Thymus (tissue), 11 donors: ENCODE results near the gene WDR33. TPM values are rescaled to one million over a fixed set of nuclear protein-coding genes. Genes with fewer than 3 reads are reported as not detected.

Experiments
- DNase-seq, 9 donors: peaks; one replicate each; pipeline ENCODE4 v3.0.0-alpha.2; 2013; ENCODE audit warnings: low spot score in 9 of 9, low read depth in 6 of 9, missing footprints in 1 of 9
- H3K27ac ChIP-seq, 2 donors: one replicate each; pipeline ENCODE4 v1.5.1; 2013; ENCODE audit warnings: control low read depth in 1 of 2, low read depth in 1 of 2, low read length in 1 of 2, mild to moderate bottlenecking in 1 of 2, moderate library complexity in 1 of 2
- H3K27me3 ChIP-seq, 2 donors: one replicate each; pipeline ENCODE4 v1.5.1; 2013; ENCODE audit warnings: low read length in 1 of 2; ENCODE audit not compliant: control insufficient read depth in 2 of 2, insufficient read depth in 1 of 2
- H3K36me3 ChIP-seq, 2 donors: one replicate each; pipeline ENCODE4 v1.5.1; 2013; ENCODE audit warnings: low read length in 1 of 2, mild to moderate bottlenecking in 1 of 2, moderate library complexity in 1 of 2; ENCODE audit not compliant: control insufficient read depth in 2 of 2, insufficient read depth in 2 of 2
- H3K4me1 ChIP-seq, 2 donors: one replicate each; pipeline ENCODE4 v1.5.1; 2013; ENCODE audit warnings: low read length in 2 of 2; ENCODE audit not compliant: control insufficient read depth in 2 of 2, insufficient read depth in 2 of 2
- H3K4me3 ChIP-seq, 2 donors: one replicate each; pipeline ENCODE4 v1.5.1; 2013; ENCODE audit warnings: low read length in 2 of 2, control low read depth in 1 of 2, mild to moderate bottlenecking in 1 of 2
- H3K9me3 ChIP-seq, 2 donors: one replicate each; pipeline ENCODE4 v1.5.1; 2013; ENCODE audit warnings: low read length in 1 of 2, mild to moderate bottlenecking in 1 of 2; ENCODE audit not compliant: control insufficient read depth in 2 of 2, insufficient read depth in 1 of 2
- WGBS: extraction: QIAGEN DNeasy Blood & Tissue Kit; methylation state at CpG from one replicate; pipeline ENCODE4 v1.1.7; 2013; 5-methylcytosine and 5-hydroxymethylcytosine counted together
- polyA plus RNA-seq: library from polyadenylated mRNA; stranded (reverse); fragments of 200-250 nt; gene quantifications from one replicate; pipeline ENCODE4 v1.2.3, GENCODE V29; 2013
- total RNA-seq: library from RNA; stranded (reverse); fragments of 120-200 nt; gene quantifications from one replicate; pipeline ENCODE4 v1.2.4, GENCODE V29; 2013
- donor health status: healthy.

The WDR33 gene
- total and polyA plus RNA-seq, 2 donors = 26.4 to 39.0 TPM

- no peak for DNase-seq
- WGBS = 98% methylated on average over 27 of the region's 27 CpGs
These were observed 112.2 kb downstream of the WDR33 start for GRCh38 chr2:127698553-127699355.

GRCh38 chr2:127697482-127698180, 113.3 kb downstream of the WDR33 start:
- WGBS = 97% methylated on average over 21 of the region's 21 CpGs
- no peak for DNase-seq
- H3K4me3 ChIP-seq = no peak overlapping the region
- H3K4me1 ChIP-seq = peaks cover 9 to 11% of the 10 kb centered on the region in 2 donors
- H3K36me3 ChIP-seq = no peaks in the 10 kb centered on the region
- H3K27ac ChIP-seq = no peak overlapping the region
- no peaks in the 10 kb centered on the region for H3K9me3 ChIP-seq
- H3K27me3 ChIP-seq = no peaks in the 10 kb centered on the region

More at GRCh38 chr2:127698553-127699355, 112.2 kb downstream of the WDR33 start:
- H3K4me3 ChIP-seq = no peak overlapping the region
- H3K36me3 ChIP-seq = peaks cover 0 to 9% of the 10 kb centered on the region in 2 donors
- no peaks in the 10 kb centered on the region for H3K9me3 ChIP-seq
- H3K27me3 ChIP-seq = no peaks in the 10 kb centered on the region
- H3K27ac ChIP-seq = no peak overlapping the region
- H3K4me1 ChIP-seq = peaks cover 16 to 19% of the 10 kb centered on the region in 2 donors

GRCh38 chr2:127695491-127696472, 115.2 kb downstream of the WDR33 start:
- Histone ChIP-seq H3K4me1 (peaks cover 8% of the 10 kb centered on the region in 2 donors), H3K4me3 (peak overlapping the region in 1 of 2 donors; percentile 35), H3K9me3 (peaks cover 0 to 5% of the 10 kb centered on the region in 2 donors), H3K36me3 (no peaks in the 10 kb centered on the region), H3K27me3 (no peaks in the 10 kb centered on the region), H3K27ac (no peak overlapping the region)
- 51% methylated on average over 52 of the region's 52 CpGs for WGBS
- peak; percentile 30 to 81 (median 66) for DNase-seq

- Histone ChIP-seq H3K4me1 (peaks cover 2 to 4% of the 10 kb centered on the region in 2 donors), H3K9me3 (peaks cover 0 to 12% of the 10 kb centered on the region in 2 donors), H3K36me3 (no peaks in the 10 kb centered on the region), H3K27me3 (no peaks in the 10 kb centered on the region), H3K4me3 (no peak overlapping the region), H3K27ac (no peak overlapping the region)
- 98% methylated on average over 9 of the region's 9 CpGs for WGBS
- no peak for DNase-seq
These were observed 116.0 kb downstream of the WDR33 start for GRCh38 chr2:127694986-127695385.

- no peak overlapping the region for H3K4me3 ChIP-seq
- peaks cover 2 to 4% of the 10 kb centered on the region in 2 donors for H3K4me1 ChIP-seq
- H3K9me3 ChIP-seq = peaks cover 0 to 23% of the 10 kb centered on the region in 2 donors
- no peaks in the 10 kb centered on the region for H3K27me3 ChIP-seq
- no peak for DNase-seq
- no peaks in the 10 kb centered on the region for H3K36me3 ChIP-seq
- no peak overlapping the region for H3K27ac ChIP-seq
- 96% methylated on average over 2 of the region's 2 CpGs for WGBS
These were observed 120.3 kb downstream of the WDR33 start for GRCh38 chr2:127690696-127691095.

GRCh38 chr2:127688405-127688804, 122.6 kb downstream of the WDR33 start:
- no peak for DNase-seq
- Histone ChIP-seq H3K4me3 (no peak overlapping the region), H3K27ac (no peak overlapping the region), H3K4me1 (no peaks in the 10 kb centered on the region), H3K27me3 (no peaks in the 10 kb centered on the region), H3K9me3 (peaks cover 0 to 23% of the 10 kb centered on the region in 2 donors), H3K36me3 (no peaks in the 10 kb centered on the region)
- WGBS = 92% methylated on average over 1 of the region's 1 CpG

GRCh38 chr2:127685410-127686080, 125.4 kb downstream of the WDR33 start:
- Histone ChIP-seq H3K36me3 (no peaks in the 10 kb centered on the region), H3K4me1 (peaks cover 0 to 6% of the 10 kb centered on the region in 2 donors), H3K4me3 (no peak overlapping the region), H3K27me3 (peaks cover 0 to 8% of the 10 kb centered on the region in 2 donors), H3K9me3 (peaks cover 0 to 15% of the 10 kb centered on the region in 2 donors), H3K27ac (no peak overlapping the region)
- whole genome bisulfite sequencing = 93% methylated on average over 8 of the region's 8 CpGs
- DNase-seq = no peak

- Histone ChIP-seq H3K27me3 (peaks cover 0 to 16% of the 10 kb centered on the region in 2 donors), H3K9me3 (peaks cover 0 to under 1% of the 10 kb centered on the region in 2 donors), H3K36me3 (no peaks in the 10 kb centered on the region), H3K27ac (no peak overlapping the region), H3K4me1 (peaks cover 0 to 12% of the 10 kb centered on the region in 2 donors), H3K4me3 (no peak overlapping the region)
- 98% methylated on average over 15 of the region's 15 CpGs for WGBS
- DNase-seq = no peak
These were observed 127.2 kb downstream of the WDR33 start for GRCh38 chr2:127683757-127684156.
